Measurements from ENCODE around the gene B4GALT4.
"Not testable (repeated sequence)": the region's sequence is repeated elsewhere in the genome, so short reads cannot be mapped to it uniquely, and the experiment has no call there.

DNA sequence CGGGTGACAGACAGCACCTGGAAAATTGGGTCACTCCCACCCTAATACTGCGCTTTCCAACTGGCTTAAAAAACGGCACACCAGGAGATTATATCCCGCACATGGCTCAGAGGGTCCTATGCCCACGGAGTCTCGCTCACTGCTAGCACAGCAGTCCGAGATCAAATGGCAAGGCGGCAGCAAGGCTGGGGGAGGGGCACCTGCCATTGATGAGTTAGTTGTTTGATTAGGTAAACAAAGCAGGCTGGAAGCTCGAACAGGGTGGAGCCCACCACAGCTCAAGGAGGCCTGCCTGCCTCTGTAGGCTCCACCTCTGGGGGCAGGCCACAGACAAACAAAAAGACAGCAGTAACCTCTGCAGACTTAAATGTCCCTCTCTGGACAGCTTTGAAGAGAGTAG lies 75.9 kb downstream of the B4GALT4 start:
- TF ChIP-seq RCOR1 (IDR thresholded peaks at IDR 0.05; ENCODE audit: low read depth, low read length); HOXB5 (CRISPR knock-in tag; IDR thresholded peaks at IDR 0.05); MAZ (IDR thresholded peaks at IDR 0.05; ENCODE audit: borderline replicate concordance, low read depth, low read length); EP300 (IDR thresholded peaks at IDR 0.05); RFX5 (IDR thresholded peaks at IDR 0.05); RNF2 (IDR thresholded peaks at IDR 0.05; ENCODE audit: borderline replicate concordance, low read depth); POLR2A (IDR thresholded peaks at IDR 0.05; ENCODE audit: low read length); POLR2AphosphoS2 (conservative IDR thresholded peaks at IDR 0.05; ENCODE audit: low read length): not testable (repeated sequence)
- TF ChIP-seq, protein P1, sequence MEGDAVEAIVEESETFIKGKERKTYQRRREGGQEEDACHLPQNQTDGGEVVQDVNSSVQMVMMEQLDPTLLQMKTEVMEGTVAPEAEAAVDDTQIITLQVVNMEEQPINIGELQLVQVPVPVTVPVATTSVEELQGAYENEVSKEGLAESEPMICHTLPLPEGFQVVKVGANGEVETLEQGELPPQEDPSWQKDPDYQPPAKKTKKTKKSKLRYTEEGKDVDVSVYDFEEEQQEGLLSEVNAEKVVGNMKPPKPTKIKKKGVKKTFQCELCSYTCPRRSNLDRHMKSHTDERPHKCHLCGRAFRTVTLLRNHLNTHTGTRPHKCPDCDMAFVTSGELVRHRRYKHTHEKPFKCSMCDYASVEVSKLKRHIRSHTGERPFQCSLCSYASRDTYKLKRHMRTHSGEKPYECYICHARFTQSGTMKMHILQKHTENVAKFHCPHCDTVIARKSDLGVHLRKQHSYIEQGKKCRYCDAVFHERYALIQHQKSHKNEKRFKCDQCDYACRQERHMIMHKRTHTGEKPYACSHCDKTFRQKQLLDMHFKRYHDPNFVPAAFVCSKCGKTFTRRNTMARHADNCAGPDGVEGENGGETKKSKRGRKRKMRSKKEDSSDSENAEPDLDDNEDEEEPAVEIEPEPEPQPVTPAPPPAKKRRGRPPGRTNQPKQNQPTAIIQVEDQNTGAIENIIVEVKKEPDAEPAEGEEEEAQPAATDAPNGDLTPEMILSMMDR (IDR thresholded peaks at IDR 0.05), result not testable (repeated sequence)
- TF ChIP-seq, protein P2, sequence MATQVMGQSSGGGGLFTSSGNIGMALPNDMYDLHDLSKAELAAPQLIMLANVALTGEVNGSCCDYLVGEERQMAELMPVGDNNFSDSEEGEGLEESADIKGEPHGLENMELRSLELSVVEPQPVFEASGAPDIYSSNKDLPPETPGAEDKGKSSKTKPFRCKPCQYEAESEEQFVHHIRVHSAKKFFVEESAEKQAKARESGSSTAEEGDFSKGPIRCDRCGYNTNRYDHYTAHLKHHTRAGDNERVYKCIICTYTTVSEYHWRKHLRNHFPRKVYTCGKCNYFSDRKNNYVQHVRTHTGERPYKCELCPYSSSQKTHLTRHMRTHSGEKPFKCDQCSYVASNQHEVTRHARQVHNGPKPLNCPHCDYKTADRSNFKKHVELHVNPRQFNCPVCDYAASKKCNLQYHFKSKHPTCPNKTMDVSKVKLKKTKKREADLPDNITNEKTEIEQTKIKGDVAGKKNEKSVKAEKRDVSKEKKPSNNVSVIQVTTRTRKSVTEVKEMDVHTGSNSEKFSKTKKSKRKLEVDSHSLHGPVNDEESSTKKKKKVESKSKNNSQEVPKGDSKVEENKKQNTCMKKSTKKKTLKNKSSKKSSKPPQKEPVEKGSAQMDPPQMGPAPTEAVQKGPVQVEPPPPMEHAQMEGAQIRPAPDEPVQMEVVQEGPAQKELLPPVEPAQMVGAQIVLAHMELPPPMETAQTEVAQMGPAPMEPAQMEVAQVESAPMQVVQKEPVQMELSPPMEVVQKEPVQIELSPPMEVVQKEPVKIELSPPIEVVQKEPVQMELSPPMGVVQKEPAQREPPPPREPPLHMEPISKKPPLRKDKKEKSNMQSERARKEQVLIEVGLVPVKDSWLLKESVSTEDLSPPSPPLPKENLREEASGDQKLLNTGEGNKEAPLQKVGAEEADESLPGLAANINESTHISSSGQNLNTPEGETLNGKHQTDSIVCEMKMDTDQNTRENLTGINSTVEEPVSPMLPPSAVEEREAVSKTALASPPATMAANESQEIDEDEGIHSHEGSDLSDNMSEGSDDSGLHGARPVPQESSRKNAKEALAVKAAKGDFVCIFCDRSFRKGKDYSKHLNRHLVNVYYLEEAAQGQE (IDR thresholded peaks at IDR 0.05), result not testable (repeated sequence)

All from A549 (cell line).